GM15510 (cell line): ENCODE results near the gene TFAP2C.

Experiments
- POLR2A ChIP-seq: IDR thresholded peaks from 3 replicates; pipeline ENCODE4 v1.6.1; 2011; ENCODE audit warnings: borderline replicate concordance; ENCODE audit not compliant: insufficient read length; ENCODE audit errors: extremely low read depth

Gene TFAP2C

GRCh38 chr20:56628015-56628872 is 862 bp upstream of the TFAP2C start:
- no peak for TF ChIP-seq POLR2A

- no peak for TF ChIP-seq POLR2A
These were observed 469 bp downstream of the TFAP2C start for GRCh38 chr20:56629464-56630085.

GRCh38 chr20:56630086-56630493 is 984 bp downstream of the TFAP2C start:
- no peak for TF ChIP-seq POLR2A

- no peak for TF ChIP-seq POLR2A
These were observed 1.6 kb downstream of the TFAP2C start for GRCh38 chr20:56630506-56631317.

GRCh38 chr20:56631318-56631989 is 2.3 kb downstream of the TFAP2C start:
- no peak for TF ChIP-seq POLR2A

GRCh38 chr20:56631990-56632327 is 2.9 kb downstream of the TFAP2C start:
- no peak for TF ChIP-seq POLR2A

GRCh38 chr20:56634307-56634706 is 5.2 kb downstream of the TFAP2C start:
- TF ChIP-seq POLR2A = no peak

- no peak for TF ChIP-seq POLR2A
These were observed 5.8 kb downstream of the TFAP2C start for GRCh38 chr20:56634735-56635385.

- no peak for TF ChIP-seq POLR2A
These were observed 7.6 kb downstream of the TFAP2C start for GRCh38 chr20:56636716-56637115.

GRCh38 chr20:56637576-56637975 is 8.5 kb downstream of the TFAP2C start:
- no peak for TF ChIP-seq POLR2A

GRCh38 chr20:56646599-56646998 is 17.5 kb downstream of the TFAP2C start:
- TF ChIP-seq POLR2A = no peak

- no peak for TF ChIP-seq POLR2A
These were observed 24.1 kb downstream of the TFAP2C start for GRCh38 chr20:56653211-56653610.

- TF ChIP-seq POLR2A = no peak
These were observed 27.5 kb downstream of the TFAP2C start for GRCh38 chr20:56656632-56657031.

GRCh38 chr20:56657879-56658278 is 28.8 kb downstream of the TFAP2C start:
- TF ChIP-seq POLR2A = no peak
